Neuron (in vitro differentiated cells): ENCODE measurements around the gene NCOA3.
"Not testable (repeated sequence)": the region's sequence is repeated elsewhere in the genome, so short reads cannot be mapped to it uniquely, and the experiment has no call there.

Experiments used
- H2AFZ ChIP-seq: one replicate; pipeline ENCODE4 v1.6.1; 2013; ENCODE audit warnings: low read depth, mild to moderate bottlenecking, inconsistent platforms, low read length, moderate library complexity
- H3K27me3 ChIP-seq: one replicate; pipeline ENCODE4 v1.6.1; 2013; ENCODE audit warnings: low read length; ENCODE audit not compliant: insufficient read depth
- H3K36me3 ChIP-seq: one replicate; pipeline ENCODE4 v1.6.1; 2013; ENCODE audit warnings: low read length; ENCODE audit not compliant: insufficient read depth
- H3K4me1 ChIP-seq: one replicate; pipeline ENCODE4 v1.6.1; 2013; ENCODE audit warnings: low read length; ENCODE audit not compliant: insufficient read depth
- H3K4me3 ChIP-seq: 2 replicates; pipeline ENCODE4 v1.5.1; 2013; ENCODE audit warnings: mild to moderate bottlenecking, low read length, moderate library complexity
- H3K9me3 ChIP-seq: one replicate; pipeline ENCODE4 v1.6.1; 2013; ENCODE audit warnings: low read length

The NCOA3 gene

GRCh38 chr20:47499053-47499452, 2.6 kb upstream of the NCOA3 start:
- Histone ChIP-seq H3K4me3 (no peak overlapping the region), H3K4me1 (peaks cover 17% of the 10 kb centered on the region), H2AFZ (no peak overlapping the region), H3K9me3 (no peaks in the 10 kb centered on the region), H3K27me3 (no peaks in the 10 kb centered on the region), H3K36me3 (no peaks in the 10 kb centered on the region)

- H3K9me3 ChIP-seq = not testable (repeated sequence)
- H3K4me1 ChIP-seq = peaks cover 20% of the 10 kb centered on the region
Measured at GRCh38 chr20:47500082-47500481, 1.6 kb upstream of the NCOA3 start.

GRCh38 chr20:47500554-47500953, 1.1 kb upstream of the NCOA3 start:
- no peaks in the 10 kb centered on the region for H3K27me3 ChIP-seq

More at GRCh38 chr20:47500082-47500481, 1.6 kb upstream of the NCOA3 start:
- H3K27me3 ChIP-seq, H3K36me3 ChIP-seq, H3K4me3 ChIP-seq, H2AFZ ChIP-seq: not testable (repeated sequence)

GRCh38 chr20:47501116-47501481, 588 bp upstream of the NCOA3 start:
- Histone ChIP-seq H3K9me3 (no peaks in the 10 kb centered on the region), H3K36me3 (no peaks in the 10 kb centered on the region), H3K4me1 (peaks cover 20% of the 10 kb centered on the region), H3K4me3 (peak overlapping the region; percentile 60), H2AFZ (peak overlapping the region; percentile 79), H3K27me3 (no peaks in the 10 kb centered on the region)

More at GRCh38 chr20:47500554-47500953, 1.1 kb upstream of the NCOA3 start:
- Histone ChIP-seq H3K4me3 (no peak overlapping the region), H3K4me1 (peaks cover 20% of the 10 kb centered on the region), H3K36me3 (no peaks in the 10 kb centered on the region), H3K9me3 (no peaks in the 10 kb centered on the region), H2AFZ (no peak overlapping the region)

DNA sequence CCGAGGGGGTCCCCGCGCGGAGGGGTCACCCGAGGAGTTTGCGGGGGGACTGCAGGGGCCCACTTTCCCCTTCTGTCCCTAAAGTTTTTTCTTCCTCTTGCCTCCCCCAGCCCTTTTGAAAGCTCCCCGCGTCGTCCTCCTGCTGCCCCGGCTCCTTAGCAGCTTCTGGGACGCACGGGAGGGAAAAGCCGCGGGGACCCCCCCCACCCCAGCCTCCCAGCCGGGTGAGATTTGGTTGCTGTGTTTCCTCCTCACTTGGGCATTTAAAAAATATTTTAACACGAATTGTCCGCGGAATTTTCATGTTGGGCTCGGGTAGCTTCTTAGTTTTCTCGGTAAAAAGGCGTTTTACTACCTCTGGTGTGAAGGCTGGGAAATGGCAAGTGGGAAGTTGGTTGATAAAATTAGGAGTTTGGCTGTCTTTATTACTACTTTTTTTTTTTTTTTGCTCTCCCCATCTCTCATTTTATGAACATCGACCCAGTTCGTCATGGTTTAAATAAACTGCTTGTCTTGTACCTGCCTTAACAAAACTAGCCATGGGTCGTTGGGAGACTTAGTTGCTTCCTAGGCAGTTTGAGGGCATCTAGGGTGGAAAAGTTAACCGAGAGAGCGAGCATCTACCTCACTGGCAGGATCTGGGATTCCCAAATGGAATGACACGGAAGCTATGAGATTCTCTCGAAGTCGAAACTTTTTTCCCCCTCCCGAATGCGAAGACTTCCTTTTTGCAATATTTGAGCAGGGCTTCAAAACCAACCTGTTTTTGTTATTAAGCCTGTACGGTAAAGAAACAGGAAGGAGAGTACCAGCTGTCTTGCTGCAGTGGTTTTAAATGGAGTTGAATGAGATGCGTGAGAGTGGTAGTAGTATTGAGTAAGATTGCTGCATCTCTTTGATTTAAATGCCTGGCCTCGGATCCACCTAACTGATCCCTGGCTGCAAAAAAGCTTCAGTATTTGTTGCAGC, 868 bp downstream of the NCOA3 start:
- Histone ChIP-seq H3K4me1 (peaks cover 20% of the 10 kb centered on the region), H3K36me3 (no peaks in the 10 kb centered on the region), H3K4me3 (peak overlapping the region; percentile 60), H2AFZ (peak overlapping the region; percentile 88), H3K27me3 (no peaks in the 10 kb centered on the region), H3K9me3 (no peaks in the 10 kb centered on the region)

DNA sequence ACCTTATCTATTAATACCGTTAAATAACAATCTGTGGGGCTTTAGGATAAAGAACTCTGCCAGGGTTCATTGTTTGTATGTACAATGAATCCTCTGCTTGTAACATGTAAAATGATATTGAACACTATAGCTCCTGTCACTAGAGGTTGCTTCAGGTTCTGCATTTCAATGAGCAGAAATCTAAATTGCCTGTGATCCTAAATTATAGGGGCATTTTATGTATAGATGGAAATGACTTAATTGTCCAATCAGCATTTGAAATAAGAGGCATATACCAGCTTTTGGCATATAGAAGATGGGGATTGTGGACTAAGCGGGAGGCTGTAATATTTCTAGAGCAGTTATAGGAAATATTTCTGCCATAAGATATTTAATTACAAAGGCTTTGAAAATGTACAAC, 2.0 kb downstream of the NCOA3 start:
- H3K36me3 ChIP-seq = no peaks in the 10 kb centered on the region
- H3K4me1 ChIP-seq = peaks cover 31% of the 10 kb centered on the region
- no peak overlapping the region for H2AFZ ChIP-seq
- H3K4me3 ChIP-seq = peak overlapping the region; percentile 60
- H3K9me3 ChIP-seq = no peaks in the 10 kb centered on the region
- H3K27me3 ChIP-seq = no peaks in the 10 kb centered on the region

GRCh38 chr20:47506335-47506734, 4.6 kb downstream of the NCOA3 start:
- H2AFZ ChIP-seq = no peak overlapping the region
- no peak overlapping the region for H3K4me3 ChIP-seq
- no peaks in the 10 kb centered on the region for H3K36me3 ChIP-seq
- H3K9me3 ChIP-seq = no peaks in the 10 kb centered on the region
- peaks cover 29% of the 10 kb centered on the region for H3K4me1 ChIP-seq
- H3K27me3 ChIP-seq = no peaks in the 10 kb centered on the region

DNA sequence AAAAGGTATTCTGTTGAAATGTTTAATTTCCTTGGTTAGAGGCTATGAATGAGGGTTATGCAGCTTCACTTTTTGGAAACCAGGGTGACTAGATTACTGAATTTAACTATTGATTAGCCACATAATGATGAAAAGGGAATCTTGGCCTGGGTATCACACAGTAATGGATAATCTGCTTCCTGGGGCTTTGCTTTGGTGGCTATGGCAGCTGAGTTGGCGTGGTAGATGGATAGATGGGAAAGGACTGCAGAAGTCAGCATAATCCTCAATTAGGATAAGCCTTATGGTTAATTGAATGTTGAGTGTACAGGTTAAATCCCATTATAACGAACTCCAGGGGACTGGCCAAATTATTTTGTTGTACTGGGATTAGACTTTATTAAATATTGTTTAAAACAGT, 5.2 kb downstream of the NCOA3 start:
- Histone ChIP-seq H3K9me3 (no peaks in the 10 kb centered on the region), H3K36me3 (no peaks in the 10 kb centered on the region), H3K4me1 (peaks cover 28% of the 10 kb centered on the region), H3K4me3 (no peak overlapping the region), H2AFZ (no peak overlapping the region), H3K27me3 (no peaks in the 10 kb centered on the region)

DNA sequence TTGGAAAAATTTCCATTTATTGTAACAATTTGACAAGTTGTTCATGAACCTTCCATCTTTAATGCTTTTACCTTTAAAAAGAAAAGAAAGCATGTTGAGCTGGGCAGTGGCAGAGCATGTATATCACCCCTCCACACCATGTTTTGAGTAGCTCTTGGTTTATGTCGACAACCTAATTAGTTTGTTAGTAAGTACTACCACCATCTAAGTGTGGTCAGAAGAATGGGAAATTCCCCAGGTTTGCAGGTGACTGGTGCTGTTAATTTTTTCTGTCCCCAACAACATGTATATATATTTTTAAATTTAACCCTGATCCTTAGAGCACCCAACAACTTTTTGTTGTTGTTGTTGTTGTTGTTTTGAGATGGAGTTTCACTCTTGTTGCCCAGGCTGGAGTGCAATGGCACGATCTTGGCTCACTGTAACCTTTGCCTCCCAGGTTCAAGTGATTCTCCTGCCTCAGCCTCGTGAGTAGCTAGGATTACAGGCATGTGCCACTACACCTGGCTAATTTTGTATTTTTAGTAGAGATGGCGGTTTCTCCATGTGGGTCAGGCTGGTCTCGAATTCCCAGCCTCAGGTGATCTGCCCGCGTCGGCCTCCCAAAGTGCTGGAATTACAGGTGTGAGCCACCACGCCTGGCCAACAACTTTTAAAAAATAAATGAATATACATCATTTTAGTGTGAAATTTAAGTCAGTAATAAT, 5.7 kb downstream of the NCOA3 start:
- not testable (repeated sequence) for H3K36me3 ChIP-seq, H3K9me3 ChIP-seq, H3K27me3 ChIP-seq, H2AFZ ChIP-seq, H3K4me3 ChIP-seq
- peaks cover 28% of the 10 kb centered on the region for H3K4me1 ChIP-seq

DNA sequence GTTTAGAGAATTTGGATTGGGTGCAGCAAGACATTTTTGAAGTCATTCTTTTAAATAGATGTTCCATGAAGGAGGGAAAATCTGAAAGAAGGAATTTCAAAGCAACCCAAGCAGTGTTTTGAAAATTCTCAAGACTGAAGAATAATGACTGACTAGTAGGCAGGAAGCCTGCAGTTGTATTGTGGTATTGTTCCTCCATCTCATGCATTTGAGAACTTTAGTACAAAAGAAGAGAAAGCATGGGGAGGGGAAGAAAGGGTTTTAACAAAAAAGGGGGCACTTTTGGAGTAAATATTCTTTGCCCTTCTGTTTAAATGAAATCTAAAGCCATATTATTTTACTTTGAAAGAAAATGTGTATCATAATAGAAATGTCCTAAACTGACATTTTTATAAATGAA, 6.6 kb downstream of the NCOA3 start:
- Histone ChIP-seq H3K4me1 (peaks cover 28% of the 10 kb centered on the region), H3K4me3 (no peak overlapping the region), H3K9me3 (no peaks in the 10 kb centered on the region), H3K27me3 (no peaks in the 10 kb centered on the region), H2AFZ (no peak overlapping the region), H3K36me3 (no peaks in the 10 kb centered on the region)

GRCh38 chr20:47509104-47509661, 7.5 kb downstream of the NCOA3 start:
- H3K4me3 ChIP-seq = no peak overlapping the region

GRCh38 chr20:47509685-47510084, 8.0 kb downstream of the NCOA3 start:
- no peaks in the 10 kb centered on the region for H3K36me3 ChIP-seq
- H3K4me1 ChIP-seq = peaks cover 19% of the 10 kb centered on the region
- H3K4me3 ChIP-seq = no peak overlapping the region
- H3K9me3 ChIP-seq = no peaks in the 10 kb centered on the region
- H2AFZ ChIP-seq = no peak overlapping the region
- H3K27me3 ChIP-seq = no peaks in the 10 kb centered on the region

More at GRCh38 chr20:47509104-47509661, 7.5 kb downstream of the NCOA3 start:
- Histone ChIP-seq H2AFZ (no peak overlapping the region), H3K4me1 (peaks cover 20% of the 10 kb centered on the region), H3K9me3 (no peaks in the 10 kb centered on the region), H3K27me3 (no peaks in the 10 kb centered on the region), H3K36me3 (no peaks in the 10 kb centered on the region)

- H3K4me1 ChIP-seq = no peaks in the 10 kb centered on the region
- no peaks in the 10 kb centered on the region for H3K36me3 ChIP-seq
- H2AFZ ChIP-seq = no peak overlapping the region
- H3K9me3 ChIP-seq = peaks cover 9% of the 10 kb centered on the region
- H3K4me3 ChIP-seq = no peak overlapping the region
- H3K27me3 ChIP-seq = no peaks in the 10 kb centered on the region
Measured at GRCh38 chr20:47515843-47516242, 14.2 kb downstream of the NCOA3 start.
